Osteocyte (in vitro differentiated cells): ENCODE data around the gene IQCF5. TPM values are rescaled to one million over a fixed set of nuclear protein-coding genes. Genes with fewer than 3 reads are reported as not detected.

Experiments
- DNase-seq: peaks from one replicate; pipeline ENCODE4 v3.0.0; 2021; ENCODE audit warnings: mixed read lengths; ENCODE audit not compliant: unreplicated experiment; ENCODE audit errors: extremely low spot score
- H3K27ac Mint-ChIP-seq: one replicate; pipeline ENCODE4 v1.8.0; 2021; ENCODE audit warnings: mild to moderate bottlenecking, mixed read lengths; ENCODE audit not compliant: unreplicated experiment
- H3K27me3 Mint-ChIP-seq: one replicate; pipeline ENCODE4 v1.8.0; 2021; ENCODE audit warnings: mixed read lengths; ENCODE audit not compliant: unreplicated experiment
- H3K36me3 Mint-ChIP-seq: one replicate; pipeline ENCODE4 v1.8.0; 2021; ENCODE audit warnings: mixed read lengths; ENCODE audit not compliant: unreplicated experiment
- H3K4me1 Mint-ChIP-seq: one replicate; pipeline ENCODE4 v1.8.0; 2021; ENCODE audit warnings: mixed read lengths; ENCODE audit not compliant: unreplicated experiment
- H3K4me3 Mint-ChIP-seq: one replicate; pipeline ENCODE4 v1.8.0; 2021; ENCODE audit warnings: mild to moderate bottlenecking, moderate library complexity, mixed read lengths; ENCODE audit not compliant: unreplicated experiment
- H3K9me3 Mint-ChIP-seq: one replicate; pipeline ENCODE4 v1.8.0; 2021; ENCODE audit warnings: mixed read lengths; ENCODE audit not compliant: unreplicated experiment
- CTCF ChIP-seq: fragments of 200-600 bp; sonication (generic); IDR thresholded peaks from 2 replicates; pipeline ENCODE4 v1.5.0; 2021; ENCODE audit warnings: antibody characterized with exemption, mild to moderate bottlenecking, moderate library complexity
- total RNA-seq: library from RNA; stranded (reverse); gene quantifications from 2 replicates; pipeline ENCODE4 v1.2.1, GENCODE V29; 2021

Gene IQCF5
- total RNA-seq, 1 donor from 2014 or later = not detected

DNA sequence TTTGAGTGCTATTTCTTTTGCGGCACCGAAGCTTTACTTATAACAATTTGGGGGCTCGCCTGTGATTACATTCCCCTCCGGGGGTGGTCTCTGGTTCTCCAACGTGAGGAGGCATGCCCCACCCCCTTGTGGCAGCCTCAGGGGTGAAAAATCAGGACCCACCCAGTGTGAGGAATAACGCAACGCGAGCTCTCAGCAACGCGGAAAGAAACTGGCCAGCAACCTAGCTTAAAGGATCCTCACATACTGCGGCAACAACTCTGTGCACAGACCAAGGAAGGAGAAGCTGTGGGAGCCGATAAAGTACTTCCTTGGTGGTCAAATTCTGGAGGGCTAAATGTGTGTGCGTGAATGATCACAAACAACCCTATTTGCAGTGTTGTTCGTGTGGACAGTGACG lies 22.0 kb upstream of the IQCF5 start:
- no peak for DNase-seq
- H3K36me3 Mint-ChIP-seq = no peaks in the 10 kb centered on the region
- H3K27ac Mint-ChIP-seq = no peak overlapping the region
- no peaks in the 10 kb centered on the region for H3K9me3 Mint-ChIP-seq
- no peak overlapping the region for H3K4me3 Mint-ChIP-seq
- H3K27me3 Mint-ChIP-seq = peaks cover 55% of the 10 kb centered on the region
- no peaks in the 10 kb centered on the region for H3K4me1 Mint-ChIP-seq
- no peak for TF ChIP-seq CTCF

GRCh38 chr3:51896607-51897305 lies 21.4 kb upstream of the IQCF5 start:
- H3K27me3 Mint-ChIP-seq = peaks cover 61% of the 10 kb centered on the region
- no peak for TF ChIP-seq CTCF
- H3K4me3 Mint-ChIP-seq = no peak overlapping the region
- H3K9me3 Mint-ChIP-seq = no peaks in the 10 kb centered on the region
- no peak for DNase-seq
- no peaks in the 10 kb centered on the region for H3K36me3 Mint-ChIP-seq
- H3K4me1 Mint-ChIP-seq = no peaks in the 10 kb centered on the region
- H3K27ac Mint-ChIP-seq = no peak overlapping the region

DNA sequence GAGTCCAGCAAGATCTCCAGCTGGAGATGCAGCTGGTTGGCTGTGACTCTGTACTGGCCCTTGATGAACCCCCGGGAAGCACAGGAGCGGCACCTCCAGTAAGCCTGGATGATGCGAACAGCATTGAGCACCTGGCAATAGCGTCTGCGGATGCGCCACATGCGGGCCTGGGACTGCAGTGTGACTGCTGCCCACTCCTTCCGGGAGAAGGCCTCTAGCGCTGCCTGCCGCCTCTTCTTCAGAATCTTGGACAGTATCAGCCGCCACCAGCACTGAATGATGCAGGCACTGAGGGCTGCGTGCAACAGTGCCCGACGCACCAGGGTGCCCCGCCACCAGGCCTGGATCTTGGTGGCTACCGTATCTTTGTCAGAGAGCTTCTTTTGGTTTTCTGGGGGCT lies 19.5 kb upstream of the IQCF5 start:
- Mint-ChIP-seq H3K4me1 (no peaks in the 10 kb centered on the region), H3K9me3 (no peaks in the 10 kb centered on the region), H3K27me3 (peaks cover 51% of the 10 kb centered on the region), H3K27ac (no peak overlapping the region), H3K4me3 (no peak overlapping the region), H3K36me3 (no peaks in the 10 kb centered on the region)
- no peak for TF ChIP-seq CTCF
- no peak for DNase-seq

GRCh38 chr3:51894391-51894790 lies 19.0 kb upstream of the IQCF5 start:
- Mint-ChIP-seq H3K36me3 (no peaks in the 10 kb centered on the region), H3K27ac (no peak overlapping the region), H3K4me3 (no peak overlapping the region), H3K9me3 (no peaks in the 10 kb centered on the region), H3K27me3 (peaks cover 48% of the 10 kb centered on the region), H3K4me1 (no peaks in the 10 kb centered on the region)
- TF ChIP-seq CTCF = no peak
- DNase-seq = no peak

DNA sequence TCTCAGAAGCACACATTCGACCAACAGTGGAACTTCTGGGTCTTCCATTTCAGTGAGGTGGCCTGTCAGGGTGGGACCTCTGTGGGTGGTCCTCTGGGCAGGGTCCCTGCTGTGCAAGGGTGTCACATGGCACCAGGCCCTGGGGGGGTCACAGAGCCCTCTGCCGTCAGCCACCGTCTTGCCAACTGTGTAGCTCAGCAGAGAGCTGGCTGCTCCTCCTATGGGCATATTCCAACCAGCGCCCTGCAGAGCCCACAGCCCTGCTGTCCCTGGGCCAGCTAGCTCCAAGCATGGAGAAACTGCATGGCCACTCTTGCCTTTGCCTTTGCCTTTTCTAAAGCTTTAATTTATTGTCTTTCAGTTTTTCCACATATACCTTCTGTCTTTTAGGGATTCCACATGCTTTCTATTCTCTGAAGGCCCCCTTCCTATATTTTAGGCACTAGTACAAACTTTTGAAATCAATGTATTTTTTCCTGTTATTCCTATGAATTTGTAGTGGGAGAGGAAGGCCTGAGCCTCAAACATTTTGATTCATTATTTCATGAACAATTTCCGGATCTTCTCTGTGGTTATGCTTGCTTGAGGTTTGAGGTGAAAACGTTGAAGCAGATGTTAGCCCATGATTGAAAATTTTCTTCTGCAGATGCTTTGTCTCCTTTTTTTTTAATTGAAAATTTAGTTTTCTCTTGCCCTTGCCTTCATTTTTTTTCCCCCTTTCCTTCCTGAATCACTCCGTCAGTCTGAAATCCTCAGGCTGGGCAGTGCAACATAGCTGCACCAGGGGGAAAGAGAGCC lies 16.0 kb upstream of the IQCF5 start:
- no peak for DNase-seq
- no peaks in the 10 kb centered on the region for H3K9me3 Mint-ChIP-seq
- peaks cover 25% of the 10 kb centered on the region for H3K27me3 Mint-ChIP-seq
- no peaks in the 10 kb centered on the region for H3K36me3 Mint-ChIP-seq
- H3K27ac Mint-ChIP-seq = no peak overlapping the region
- no peak for TF ChIP-seq CTCF
- no peak overlapping the region for H3K4me3 Mint-ChIP-seq
- H3K4me1 Mint-ChIP-seq = no peaks in the 10 kb centered on the region
